T-helper 9 cell (primary cell): Measurements from ENCODE around the gene PMAIP1.
"Not testable (repeated sequence)": the region's sequence is repeated elsewhere in the genome, so short reads cannot be mapped to it uniquely, and the experiment has no call there.

Experiments
- DNase-seq: peaks from one replicate; pipeline ENCODE4 v3.0.0-alpha.2; 2020

Gene PMAIP1

GRCh38 chr18:59885579-59886163 lies 14.1 kb upstream of the PMAIP1 start:
- DNase-seq: no peak

DNA sequence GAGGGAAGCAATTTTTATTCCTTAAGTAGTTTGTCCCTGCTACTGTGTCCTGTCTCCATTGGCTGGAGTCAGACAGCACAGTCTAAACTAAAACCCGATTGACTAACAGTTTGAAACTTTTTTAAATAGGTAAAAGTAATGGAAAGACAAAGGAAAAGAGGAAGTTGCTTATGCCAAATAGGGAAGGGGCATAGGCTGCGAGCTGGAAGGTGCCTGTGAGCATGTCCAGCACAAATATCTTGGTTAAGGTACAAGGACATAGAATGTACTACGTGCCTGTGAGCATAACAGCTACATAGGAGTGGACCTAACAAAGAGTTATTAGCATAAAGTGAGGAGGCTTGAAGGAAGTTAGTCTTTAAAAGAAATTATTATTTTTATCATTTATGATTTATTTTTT lies 13.4 kb upstream of the PMAIP1 start:
- not testable (repeated sequence) for DNase-seq

DNA sequence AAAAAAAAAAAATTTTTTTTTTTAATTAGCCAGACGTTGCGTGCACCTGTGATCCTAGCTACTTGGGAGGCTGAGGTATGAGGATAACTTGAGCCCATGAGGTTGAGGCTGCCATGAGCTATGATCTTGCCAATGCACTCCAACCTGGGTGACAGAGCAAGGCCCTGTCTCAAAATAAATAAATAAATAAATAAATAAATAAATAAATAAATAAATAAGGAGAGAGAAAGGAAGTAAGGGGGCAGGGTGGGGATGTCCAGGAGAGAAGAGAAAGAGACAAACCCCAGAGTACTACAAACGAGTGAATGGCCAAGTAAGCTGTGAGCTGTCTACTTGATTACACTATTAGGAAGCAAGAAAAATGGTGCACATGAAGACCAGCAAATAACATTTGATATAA lies 7.7 kb upstream of the PMAIP1 start:
- DNase-seq: no peak

- DNase-seq: no peak
Observed at GRCh38 chr18:59893971-59894370, 5.8 kb upstream of the PMAIP1 start.

- DNase-seq: no peak
Observed at GRCh38 chr18:59897321-59897954, 2.4 kb upstream of the PMAIP1 start.

DNA sequence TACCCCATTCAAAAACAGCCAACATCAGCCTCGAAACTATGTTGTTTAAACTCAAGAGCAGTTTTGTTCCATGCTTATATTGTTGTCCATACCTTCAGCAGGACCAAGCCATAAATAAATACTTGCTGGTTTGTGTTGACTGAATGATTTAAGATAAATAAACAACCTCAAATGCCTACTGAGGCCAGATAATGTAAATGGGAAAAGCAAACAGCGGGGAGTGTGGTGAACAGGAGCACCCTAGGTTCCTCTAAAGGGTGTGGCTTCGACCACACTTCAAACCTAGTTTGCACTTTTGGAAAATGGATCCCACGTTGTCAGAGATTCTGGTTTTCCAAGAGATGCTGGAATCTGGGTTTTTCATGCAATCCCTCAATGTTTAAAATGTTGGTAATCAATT lies 1.7 kb upstream of the PMAIP1 start:
- DNase-seq: no peak

- no peak for DNase-seq
Observed at GRCh38 chr18:59898609-59899297, 1.0 kb upstream of the PMAIP1 start.

GRCh38 chr18:59900222-59901128 lies 679 bp downstream of the PMAIP1 start:
- peak; percentile 47 for DNase-seq

GRCh38 chr18:59902131-59902992 lies 2.6 kb downstream of the PMAIP1 start:
- no peak for DNase-seq

GRCh38 chr18:59902993-59903610 lies 3.3 kb downstream of the PMAIP1 start:
- DNase-seq: no peak

DNA sequence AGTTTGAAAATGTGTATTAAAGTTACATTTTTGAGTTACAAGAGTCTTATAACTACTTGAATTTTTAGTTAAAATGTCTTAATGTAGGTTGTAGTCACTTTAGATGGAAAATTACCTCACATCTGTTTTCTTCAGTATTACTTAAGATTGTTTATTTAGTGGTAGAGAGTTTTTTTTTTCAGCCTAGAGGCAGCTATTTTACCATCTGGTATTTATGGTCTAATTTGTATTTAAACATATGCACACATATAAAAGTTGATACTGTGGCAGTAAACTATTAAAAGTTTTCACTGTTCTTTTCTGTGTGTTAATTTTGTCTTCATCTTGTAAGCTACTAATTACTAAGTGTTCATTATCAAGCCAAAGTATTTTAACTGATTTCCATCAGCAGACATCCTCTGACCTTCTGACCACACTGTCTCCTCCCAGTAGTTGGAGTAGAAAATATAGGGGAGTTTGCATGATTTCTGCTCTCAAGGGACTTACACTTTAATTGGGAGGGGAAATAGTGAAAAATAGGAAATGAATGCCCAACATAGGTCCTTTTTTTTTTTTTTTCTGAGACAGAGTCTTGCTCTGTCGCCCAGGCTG lies 4.3 kb downstream of the PMAIP1 start:
- no peak for DNase-seq

DNA sequence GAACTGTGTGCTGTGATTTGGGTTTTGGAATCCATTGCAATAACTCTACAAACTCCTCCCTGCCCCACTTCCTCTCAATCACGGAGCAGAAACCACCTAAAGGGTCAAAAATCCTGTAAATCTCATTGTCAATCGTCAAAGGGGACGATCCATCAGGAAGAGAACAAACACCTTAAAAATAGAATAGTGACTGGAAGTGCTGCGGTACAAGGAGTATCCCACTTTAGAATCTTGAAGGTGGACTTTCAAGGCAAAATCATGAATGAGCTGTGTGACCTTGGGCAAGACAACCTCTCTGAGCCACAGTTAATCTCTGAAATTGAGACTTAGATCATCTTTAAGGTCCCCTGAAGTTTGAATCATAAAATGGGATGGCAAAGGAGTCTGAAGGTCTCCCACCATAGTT lies 5.9 kb downstream of the PMAIP1 start:
- no peak for DNase-seq

- DNase-seq: no peak
Observed at GRCh38 chr18:59906203-59906602, 6.4 kb downstream of the PMAIP1 start.

GRCh38 chr18:59907172-59907571 lies 7.4 kb downstream of the PMAIP1 start:
- DNase-seq: no peak

GRCh38 chr18:59907660-59908059 lies 7.9 kb downstream of the PMAIP1 start:
- no peak for DNase-seq

DNA sequence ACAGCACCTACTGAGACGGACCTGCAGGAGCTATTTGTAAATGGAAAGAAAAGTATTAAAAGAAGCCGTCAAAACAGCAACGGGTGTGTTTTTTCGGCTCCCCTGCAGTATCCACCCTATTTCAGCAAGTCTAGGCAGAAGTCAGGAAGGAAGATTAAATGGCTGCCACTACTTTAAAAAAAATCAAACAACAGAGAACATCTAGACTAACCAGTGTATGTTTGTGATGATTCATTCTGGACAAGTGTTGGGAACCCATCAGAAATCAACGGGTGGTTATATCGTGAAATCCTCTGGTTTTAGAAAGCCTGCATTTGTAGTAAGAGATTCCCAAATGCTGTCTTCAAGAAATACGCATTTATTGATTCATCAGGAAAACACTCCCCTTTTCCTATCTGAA lies 9.0 kb downstream of the PMAIP1 start:
- no peak for DNase-seq

GRCh38 chr18:59909289-59910036 lies 9.7 kb downstream of the PMAIP1 start:
- no peak for DNase-seq

GRCh38 chr18:59910967-59911366 lies 11.2 kb downstream of the PMAIP1 start:
- no peak for DNase-seq

- DNase-seq: no peak
Observed at GRCh38 chr18:59911600-59911999, 11.8 kb downstream of the PMAIP1 start.

GRCh38 chr18:59912007-59912550 lies 12.3 kb downstream of the PMAIP1 start:
- DNase-seq: no peak
